Thymus (tissue), 11 donors: ENCODE data around the gene DOCK9. TPM values are rescaled to one million over a fixed set of nuclear protein-coding genes. Genes with fewer than 3 reads are reported as not detected.

Experiments
- DNase-seq, 9 donors: peaks; one replicate each; pipeline ENCODE4 v3.0.0-alpha.2; 2013; ENCODE audit warnings: low spot score in 9 of 9, low read depth in 6 of 9, missing footprints in 1 of 9
- H3K27ac ChIP-seq, 2 donors: one replicate each; pipeline ENCODE4 v1.5.1; 2013; ENCODE audit warnings: control low read depth in 1 of 2, low read depth in 1 of 2, low read length in 1 of 2, mild to moderate bottlenecking in 1 of 2, moderate library complexity in 1 of 2
- H3K27me3 ChIP-seq, 2 donors: one replicate each; pipeline ENCODE4 v1.5.1; 2013; ENCODE audit warnings: low read length in 1 of 2; ENCODE audit not compliant: control insufficient read depth in 2 of 2, insufficient read depth in 1 of 2
- H3K36me3 ChIP-seq, 2 donors: one replicate each; pipeline ENCODE4 v1.5.1; 2013; ENCODE audit warnings: low read length in 1 of 2, mild to moderate bottlenecking in 1 of 2, moderate library complexity in 1 of 2; ENCODE audit not compliant: control insufficient read depth in 2 of 2, insufficient read depth in 2 of 2
- H3K4me1 ChIP-seq, 2 donors: one replicate each; pipeline ENCODE4 v1.5.1; 2013; ENCODE audit warnings: low read length in 2 of 2; ENCODE audit not compliant: control insufficient read depth in 2 of 2, insufficient read depth in 2 of 2
- H3K4me3 ChIP-seq, 2 donors: one replicate each; pipeline ENCODE4 v1.5.1; 2013; ENCODE audit warnings: low read length in 2 of 2, control low read depth in 1 of 2, mild to moderate bottlenecking in 1 of 2
- H3K9me3 ChIP-seq, 2 donors: one replicate each; pipeline ENCODE4 v1.5.1; 2013; ENCODE audit warnings: low read length in 1 of 2, mild to moderate bottlenecking in 1 of 2; ENCODE audit not compliant: control insufficient read depth in 2 of 2, insufficient read depth in 1 of 2
- WGBS: extraction: QIAGEN DNeasy Blood & Tissue Kit; methylation state at CpG from one replicate; pipeline ENCODE4 v1.1.7; 2013; 5-methylcytosine and 5-hydroxymethylcytosine counted together
- polyA plus RNA-seq: library from polyadenylated mRNA; stranded (reverse); fragments of 200-250 nt; gene quantifications from one replicate; pipeline ENCODE4 v1.2.3, GENCODE V29; 2013
- total RNA-seq: library from RNA; stranded (reverse); fragments of 120-200 nt; gene quantifications from one replicate; pipeline ENCODE4 v1.2.4, GENCODE V29; 2013
- donor health status: healthy.

DOCK9 gene
- total and polyA plus RNA-seq, 2 donors, result 34.0 to 37.9 TPM

GRCh38 chr13:98810746-98811145 is 167.1 kb downstream of the DOCK9 start:
- Histone ChIP-seq H3K4me1 (no peaks in the 10 kb centered on the region), H3K36me3 (peaks cover 7 to 10% of the 10 kb centered on the region in 2 donors), H3K27me3 (no peaks in the 10 kb centered on the region), H3K9me3 (no peaks in the 10 kb centered on the region), H3K4me3 (no peak overlapping the region), H3K27ac (no peak overlapping the region)
- DNase-seq, result no peak
- WGBS, result 71% methylated on average over 1 of the region's 1 CpG

- H3K9me3 ChIP-seq, result no peaks in the 10 kb centered on the region
- 97% methylated on average over 11 of the region's 11 CpGs for WGBS
- H3K27ac ChIP-seq, result no peak overlapping the region
- H3K4me3 ChIP-seq, result no peak overlapping the region
- peaks cover 13 to 17% of the 10 kb centered on the region in 2 donors for H3K36me3 ChIP-seq
- no peaks in the 10 kb centered on the region for H3K4me1 ChIP-seq
- H3K27me3 ChIP-seq, result no peaks in the 10 kb centered on the region
- no peak for DNase-seq
These were observed 168.5 kb downstream of the DOCK9 start for GRCh38 chr13:98809345-98809777.

- no peak overlapping the region for H3K27ac ChIP-seq
- H3K36me3 ChIP-seq, result peaks cover 23 to 26% of the 10 kb centered on the region in 2 donors
- WGBS, result 94% methylated on average over 3 of the region's 3 CpGs
- no peaks in the 10 kb centered on the region for H3K27me3 ChIP-seq
- H3K4me3 ChIP-seq, result no peak overlapping the region
- no peaks in the 10 kb centered on the region for H3K9me3 ChIP-seq
- H3K4me1 ChIP-seq, result no peaks in the 10 kb centered on the region
- DNase-seq, result no peak
These were observed 170.1 kb downstream of the DOCK9 start for GRCh38 chr13:98807774-98808173.

- no peak overlapping the region for H3K4me3 ChIP-seq
- peaks cover 25 to 29% of the 10 kb centered on the region in 2 donors for H3K36me3 ChIP-seq
- H3K9me3 ChIP-seq, result no peaks in the 10 kb centered on the region
- DNase-seq, result no peak
- H3K27me3 ChIP-seq, result no peaks in the 10 kb centered on the region
- H3K27ac ChIP-seq, result no peak overlapping the region
- no peaks in the 10 kb centered on the region for H3K4me1 ChIP-seq
- WGBS, result 91% methylated on average over 9 of the region's 9 CpGs
These were observed 173.5 kb downstream of the DOCK9 start for GRCh38 chr13:98804336-98804855.

GRCh38 chr13:98803921-98804320 is 173.9 kb downstream of the DOCK9 start:
- WGBS, result 98% methylated on average over 10 of the region's 10 CpGs
- Histone ChIP-seq H3K4me1 (no peaks in the 10 kb centered on the region), H3K9me3 (no peaks in the 10 kb centered on the region), H3K36me3 (peaks cover 25 to 29% of the 10 kb centered on the region in 2 donors), H3K27me3 (no peaks in the 10 kb centered on the region), H3K27ac (no peak overlapping the region), H3K4me3 (no peak overlapping the region)
- DNase-seq, result no peak

- DNase-seq, result no peak
- H3K4me1 ChIP-seq, result no peaks in the 10 kb centered on the region
- H3K9me3 ChIP-seq, result no peaks in the 10 kb centered on the region
- WGBS, result 98% methylated on average over 7 of the region's 7 CpGs
- H3K36me3 ChIP-seq, result peaks cover 25 to 31% of the 10 kb centered on the region in 2 donors
- H3K4me3 ChIP-seq, result no peak overlapping the region
- no peaks in the 10 kb centered on the region for H3K27me3 ChIP-seq
- no peak overlapping the region for H3K27ac ChIP-seq
These were observed 174.7 kb downstream of the DOCK9 start for GRCh38 chr13:98803111-98803561.

- no peak for DNase-seq
- no peak overlapping the region for H3K4me3 ChIP-seq
- no peaks in the 10 kb centered on the region for H3K27me3 ChIP-seq
- no peak overlapping the region for H3K27ac ChIP-seq
- 98% methylated on average over 4 of the region's 4 CpGs for WGBS
- H3K9me3 ChIP-seq, result no peaks in the 10 kb centered on the region
- no peaks in the 10 kb centered on the region for H3K4me1 ChIP-seq
- H3K36me3 ChIP-seq, result peaks cover 25 to 31% of the 10 kb centered on the region in 2 donors
These were observed 175.3 kb downstream of the DOCK9 start for GRCh38 chr13:98802559-98802958.

GRCh38 chr13:98801626-98802418 is 176.0 kb downstream of the DOCK9 start:
- H3K9me3 ChIP-seq, result no peaks in the 10 kb centered on the region
- no peaks in the 10 kb centered on the region for H3K4me1 ChIP-seq
- H3K4me3 ChIP-seq, result no peak overlapping the region
- H3K36me3 ChIP-seq, result peaks cover 23 to 37% of the 10 kb centered on the region in 2 donors
- H3K27ac ChIP-seq, result no peak overlapping the region
- 97% methylated on average over 10 of the region's 10 CpGs for WGBS
- no peak for DNase-seq
- no peaks in the 10 kb centered on the region for H3K27me3 ChIP-seq

GRCh38 chr13:98800078-98800477 is 177.8 kb downstream of the DOCK9 start:
- Histone ChIP-seq H3K27ac (no peak overlapping the region), H3K36me3 (peaks cover 27 to 44% of the 10 kb centered on the region in 2 donors), H3K9me3 (no peaks in the 10 kb centered on the region), H3K4me3 (no peak overlapping the region), H3K27me3 (no peaks in the 10 kb centered on the region), H3K4me1 (no peaks in the 10 kb centered on the region)
- DNase-seq, result no peak
- 98% methylated on average over 14 of the region's 14 CpGs for WGBS
